H1 (cell line): ENCODE measurements around the gene ECD. TPM values are rescaled to one million over a fixed set of nuclear protein-coding genes. Genes with fewer than 3 reads are reported as not detected.

Source experiments
- BRCA1 ChIP-seq: IDR thresholded peaks from 2 replicates; pipeline ENCODE4 v1.6.1; 2012; ENCODE audit warnings: low read depth, low read length, improper control_type of control experiment
- CHD7 ChIP-seq: fragments of 300-600 bp; sonication (generic); IDR thresholded peaks from 2 replicates; pipeline ENCODE4 v1.7.1; 2012; ENCODE audit warnings: low read length, moderate library complexity, mild to moderate bottlenecking, inconsistent platforms; ENCODE audit not compliant: insufficient replicate concordance
- GTF2F1 ChIP-seq: IDR thresholded peaks from 2 replicates; pipeline ENCODE4 v1.6.1; 2012; ENCODE audit warnings: low read depth, low read length, improper control_type of control experiment, borderline replicate concordance
- JUND ChIP-seq: IDR thresholded peaks from 2 replicates; pipeline ENCODE4 v1.6.1; 2011; ENCODE audit warnings: mild to moderate bottlenecking, improper control_type of control experiment, low read length
- TAF7 ChIP-seq: optimal IDR thresholded peaks from 2 replicates; pipeline ENCODE3; 2011; ENCODE audit warnings: low read depth, mild to moderate bottlenecking, inconsistent platforms, low read length, moderate library complexity, borderline replicate concordance
- ZNF274 ChIP-seq: IDR thresholded peaks from 2 replicates; pipeline ENCODE4 v1.7.0; 2012; ENCODE audit warnings: low read length, borderline replicate concordance; ENCODE audit errors: extremely low read depth
- polyA plus RNA-seq, 7 experiments: library from polyadenylated mRNA; depleted of rRNA in 3 of 7; stranded (reverse) in 5 of 7; unstranded in 2 of 7; fragments of >200 nt in 5 of 7; fragments of 200-250 nt in 2 of 7; gene quantifications; 1 replicate in 5 of 7; 2 replicates in 1 of 7; 4 replicates in 1 of 7; pipeline versions ENCODE4 v1.2.1 to v1.2.3, GENCODE V29; 2011 to 2013; ENCODE audit warnings: missing spikeins in 2 of 7, mixed read lengths in 2 of 7
- total RNA-seq: library from RNA; stranded (reverse); fragmentation: NEBNext Ultra II Directional; extraction: Animal tissue kit (Norgen Biotek cat#: 25700); gene quantifications from 2 replicates; pipeline ENCODE4 v1.2.1, GENCODE V29; 2021

ECD gene
- total and polyA plus RNA-seq, 2 of the 8 experiments (the other 6 are each of a cell fraction or from before 2014, with no cell fraction given): 27.1 to 38.0 TPM

DNA sequence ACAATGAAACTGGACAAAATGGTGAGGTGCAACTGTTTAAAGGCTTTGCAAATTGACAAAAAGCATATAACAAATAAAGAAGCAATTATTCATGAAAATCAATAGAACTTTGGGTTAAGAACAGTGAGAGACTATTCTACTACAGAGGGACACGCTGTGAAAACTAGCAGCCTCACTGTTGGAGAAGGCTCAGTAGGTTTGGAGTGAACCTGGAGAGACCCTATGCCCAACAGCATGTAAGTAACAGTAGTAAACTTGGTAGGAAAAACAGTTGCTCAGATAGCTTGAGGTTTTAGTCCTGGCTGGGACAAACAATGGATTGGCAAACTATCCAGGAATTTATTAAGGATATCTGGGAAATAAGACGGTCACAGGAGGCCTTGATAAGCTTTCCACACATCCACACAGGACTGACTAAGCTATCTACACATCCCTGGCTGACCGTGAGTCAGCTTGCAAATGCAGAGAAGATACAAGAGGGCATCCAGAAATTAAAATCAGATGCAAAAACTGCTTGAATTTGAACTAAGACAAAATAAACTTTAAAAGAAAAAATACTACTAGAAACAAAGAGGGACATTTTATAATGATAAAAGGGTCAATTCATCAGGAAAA lies 16.0 kb upstream of the ECD start (continued):
- no peak for TF ChIP-seq CHD7
- TF ChIP-seq GTF2F1: no peak
- no peak for TF ChIP-seq ZNF274
- no peak for TF ChIP-seq BRCA1
- no peak for TF ChIP-seq TAF7
- no peak for TF ChIP-seq JUND
